Astrocyte (in vitro differentiated cells and primary cell): ENCODE data around the gene DISP1.

Experiments
- EZH2 ChIP-seq: IDR thresholded peaks from 2 replicates; pipeline ENCODE4 v1.6.1; 2012; ENCODE audit warnings: mild to moderate bottlenecking, low read length, inconsistent platforms; ENCODE audit not compliant: insufficient read depth
- TF ChIP-seq, protein P1 (sequence below): IDR thresholded peaks from 2 replicates; pipeline ENCODE4 v1.5.1; 2011; ENCODE audit warnings: low read depth, mild to moderate bottlenecking, inconsistent platforms, low read length, moderate library complexity; ENCODE audit not compliant: insufficient read depth

DNA sequence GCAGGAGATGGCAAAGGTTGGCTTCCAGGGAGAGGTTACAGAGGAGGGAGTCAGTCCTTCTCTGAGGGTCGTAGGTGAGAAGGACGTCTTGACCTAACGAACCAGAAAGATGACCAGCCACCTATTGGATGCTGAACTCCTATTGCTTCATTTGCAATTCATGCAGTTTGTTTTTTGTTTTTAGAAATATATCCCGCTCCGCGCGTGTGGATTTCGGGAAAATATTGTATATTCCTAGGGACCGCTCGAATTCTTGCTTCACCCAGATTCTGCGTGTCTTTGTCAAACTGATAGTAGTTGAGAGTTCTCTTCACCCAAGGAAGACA, 564 bp downstream of the DISP1 start:
- no peak for TF ChIP-seq EZH2
- TF ChIP-seq, protein P1, sequence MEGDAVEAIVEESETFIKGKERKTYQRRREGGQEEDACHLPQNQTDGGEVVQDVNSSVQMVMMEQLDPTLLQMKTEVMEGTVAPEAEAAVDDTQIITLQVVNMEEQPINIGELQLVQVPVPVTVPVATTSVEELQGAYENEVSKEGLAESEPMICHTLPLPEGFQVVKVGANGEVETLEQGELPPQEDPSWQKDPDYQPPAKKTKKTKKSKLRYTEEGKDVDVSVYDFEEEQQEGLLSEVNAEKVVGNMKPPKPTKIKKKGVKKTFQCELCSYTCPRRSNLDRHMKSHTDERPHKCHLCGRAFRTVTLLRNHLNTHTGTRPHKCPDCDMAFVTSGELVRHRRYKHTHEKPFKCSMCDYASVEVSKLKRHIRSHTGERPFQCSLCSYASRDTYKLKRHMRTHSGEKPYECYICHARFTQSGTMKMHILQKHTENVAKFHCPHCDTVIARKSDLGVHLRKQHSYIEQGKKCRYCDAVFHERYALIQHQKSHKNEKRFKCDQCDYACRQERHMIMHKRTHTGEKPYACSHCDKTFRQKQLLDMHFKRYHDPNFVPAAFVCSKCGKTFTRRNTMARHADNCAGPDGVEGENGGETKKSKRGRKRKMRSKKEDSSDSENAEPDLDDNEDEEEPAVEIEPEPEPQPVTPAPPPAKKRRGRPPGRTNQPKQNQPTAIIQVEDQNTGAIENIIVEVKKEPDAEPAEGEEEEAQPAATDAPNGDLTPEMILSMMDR, result no peak
